Endothelial cell of umbilical vein (primary cell): ENCODE results near the gene RBM20. TPM values are rescaled to one million over a fixed set of nuclear protein-coding genes. Genes with fewer than 3 reads are reported as not detected.

Experiments
- BruUV-seq: library from RNA; stranded (reverse); fragments of 400-500 nt; replicated peaks from 2 replicates; lab custom pipeline; 2021; lab: Mats Ljungman, UMichigan
- CTCF ChIA-PET: fragments of 300-600, 350-600 bp; sonication (Branson Sonifier 250); formaldehyde crosslinking; loops from one replicate; lab custom pipeline; 2021; ENCODE audit warnings: antibody characterized with exemption, inconsistent platforms; lab: Charles Lee
- POLR2A ChIA-PET: fragments of 300-600, 350-600 bp; sonication (Branson Sonifier 250); formaldehyde crosslinking; loops from one replicate; lab custom pipeline; 2021; ENCODE audit warnings: antibody characterized with exemption, inconsistent platforms; lab: Charles Lee
- DNase-seq: peaks from one replicate; pipeline ENCODE4 v3.0.0-alpha.2; 2011; ENCODE audit warnings: low read depth, low spot score
- FAIRE-seq: peaks from 2 replicates; lab custom pipeline; 2011; peaks lifted over from hg19 to GRCh38; lab: Jason Lieb, UNC
- H2AFZ ChIP-seq: 2 replicates; pipeline ENCODE4 v1.6.0; 2012; ENCODE audit warnings: low read depth, low read length, control low read depth, inconsistent platforms
- H3K27ac ChIP-seq: 2 replicates; pipeline ENCODE4 v1.5.1; 2011; ENCODE audit warnings: low read depth, mild to moderate bottlenecking, control low read depth, low read length, moderate library complexity; ENCODE audit not compliant: insufficient read depth
- H3K27me3 ChIP-seq, 2 experiments: 2 replicates each; pipeline versions ENCODE4 v1.6.0 to v1.6.1; 2011; ENCODE audit warnings: low read length in 2 of 2, mixed read lengths in 1 of 2; ENCODE audit not compliant: control insufficient read depth in 2 of 2, insufficient read depth in 2 of 2
- H3K36me3 ChIP-seq, 2 experiments: 2 replicates in 1 of 2; 3 replicates in 1 of 2; pipeline ENCODE4 v1.5.1; 2011; ENCODE audit warnings: low read length in 2 of 2, mild to moderate bottlenecking in 1 of 2, moderate library complexity in 1 of 2; ENCODE audit not compliant: control insufficient read depth in 2 of 2, insufficient read depth in 2 of 2; ENCODE audit errors: extremely low read depth in 1 of 2
- H3K4me1 ChIP-seq: 3 replicates; pipeline ENCODE4 v1.5.1; 2011; ENCODE audit warnings: mild to moderate bottlenecking, low read length; ENCODE audit not compliant: control insufficient read depth, insufficient read depth; ENCODE audit errors: extremely low read depth
- H3K4me2 ChIP-seq: 2 replicates; pipeline ENCODE4 v1.6.1; 2011; ENCODE audit warnings: low read length, control low read depth, mixed read lengths; ENCODE audit not compliant: insufficient read depth
- H3K4me3 ChIP-seq, 3 experiments: fragments of 200-600 bp in 1 of 3; sonication (generic), shearing (Covaris generic) in 1 of 3; replicated peaks in 1 of 3; 2 replicates each; pipeline ENCODE4 v1.5.1; 2011 to 2016; ENCODE audit warnings: control low read depth in 3 of 3, low read length in 3 of 3, mild to moderate bottlenecking in 2 of 3, inconsistent platforms in 1 of 3, low read depth in 1 of 3, moderate library complexity in 1 of 3; ENCODE audit not compliant: insufficient read depth in 1 of 3
- H3K79me2 ChIP-seq: 2 replicates; pipeline ENCODE4 v1.6.0; 2012; ENCODE audit warnings: low read length, inconsistent platforms; ENCODE audit not compliant: control insufficient read depth, insufficient read depth
- H3K9ac ChIP-seq: replicated peaks from 2 replicates; pipeline ENCODE3; 2011; ENCODE audit warnings: low read length, control low read depth; ENCODE audit not compliant: insufficient read depth; ENCODE audit errors: extremely low read depth
- H3K9me1 ChIP-seq: replicated peaks from 3 replicates; pipeline ENCODE4 v1.6.0; 2011; ENCODE audit warnings: mild to moderate bottlenecking, low read length; ENCODE audit not compliant: control insufficient read depth, insufficient read depth; ENCODE audit errors: extremely low read depth
- H3K9me3 ChIP-seq: replicated peaks from 2 replicates; pipeline ENCODE4 v1.5.1; 2012; ENCODE audit warnings: low read length, inconsistent platforms; ENCODE audit not compliant: control insufficient read depth, insufficient read depth
- H4K20me1 ChIP-seq: replicated peaks from 2 replicates; pipeline ENCODE3; 2011; ENCODE audit warnings: mild to moderate bottlenecking, low read length; ENCODE audit not compliant: control insufficient read depth, insufficient read depth; ENCODE audit errors: extremely low read depth
- CTCF ChIP-seq, 2 donors: IDR thresholded peaks; 1 replicate in 1 of 2; 2 replicates in 1 of 2; pipeline ENCODE4 v1.5.1; 2011; ENCODE audit warnings: low read length in 2 of 2, mild to moderate bottlenecking in 2 of 2, moderate library complexity in 2 of 2, control low read depth in 1 of 2, inconsistent platforms in 1 of 2, low read depth in 1 of 2; ENCODE audit not compliant: insufficient read depth in 1 of 2; ENCODE audit errors: extremely low read depth in 1 of 2
- GATA2 ChIP-seq: IDR thresholded peaks from 2 replicates; pipeline ENCODE4 v1.7.0; 2011; ENCODE audit warnings: low read depth, mild to moderate bottlenecking, moderate library complexity, mixed read lengths, low read length; ENCODE audit not compliant: insufficient read length, insufficient read depth
- JUN ChIP-seq: IDR thresholded peaks from 2 replicates; pipeline ENCODE4 v1.6.1; 2011; ENCODE audit warnings: borderline replicate concordance, low read depth; ENCODE audit not compliant: insufficient read length, insufficient read depth
- MAX ChIP-seq: IDR thresholded peaks from 2 replicates; pipeline ENCODE4 v1.6.1; 2011; ENCODE audit not compliant: insufficient read depth, insufficient read length
- MYC ChIP-seq: IDR thresholded peaks from one replicate; pipeline ENCODE4 v1.6.1; 2011; ENCODE audit warnings: mild to moderate bottlenecking, low read depth, low read length
- dilution Hi-C: fragments of 300-500 bp; cut with MboI; formaldehyde crosslinking; loops from one replicate; pipeline ENCODE4 v1.15.0; 2019; ENCODE audit warnings: low sequenced_read_pairs; ENCODE audit not compliant: extremely low pct_ligation_motif_present
- intact Hi-C: fragments of 100-400 bp; cut with micrococcal nuclease; formaldehyde crosslinking; loops from one replicate; pipeline ENCODE4 v1.10.0; 2022
- polyA plus RNA-seq, 4 experiments: library from polyadenylated mRNA; depleted of rRNA in 3 of 4; stranded (reverse) in 3 of 4; unstranded in 1 of 4; fragments of >200 nt; gene quantifications; 2 replicates each; pipeline versions ENCODE4 v1.2.1 to v1.2.3, GENCODE V29; 2011 to 2012; ENCODE audit warnings: missing spikeins in 1 of 4
- total RNA-seq: library from RNA; stranded (reverse); gene quantifications from 2 replicates; pipeline ENCODE4 v1.2.3, GENCODE V29; 2021

RBM20 gene
- total and polyA plus RNA-seq, 2 donors (not counting 3 experiments of a cell fraction or from before 2014, with no cell fraction given) = 0.04 TPM; not detected in 1

GRCh38 chr10:110845192-110845755 lies 201.1 kb downstream of the RBM20 start:
- Histone ChIP-seq H3K27me3 (no peaks in the 10 kb centered on the region), H4K20me1 (no peaks in the 10 kb centered on the region), H3K79me2 (no peaks in the 10 kb centered on the region), H3K36me3 (no peaks in the 10 kb centered on the region), H3K4me2 (no peak overlapping the region), H3K4me1 (no peaks in the 10 kb centered on the region), H3K27ac (no peak overlapping the region), H3K9me1 (no peaks in the 10 kb centered on the region), H2AFZ (no peak overlapping the region), H3K4me3 (no peak overlapping the region), H3K9me3 (no peaks in the 10 kb centered on the region), H3K9ac (no peak overlapping the region)
- DNase-seq = no peak
- ChIA-PET CTCF (interaction anchor here (0.8 to 1.2 kb wide), 3 partner anchors 8 to 22 kb away, joined by 3 read pairs; no protein-coding TSS in a partner anchor), POLR2A (no interaction called here)
- dilution Hi-C loops = no loop called here
- intact Hi-C loops = no loop called here
- no TSS peak for BruUV-seq
- no peak for FAIRE-seq
- TF ChIP-seq MAX (no peak), GATA2 (no peak), MYC (no peak), CTCF (IDR thresholded peaks at IDR 0.05; ENCODE audit: extremely low read depth in 1 of 2, insufficient read depth in 1 of 2, low read depth in 1 of 2, low read length in 2 of 2) (no peak), JUN (no peak)
